Panc1 (cell line): ENCODE measurements around the gene ZFHX3. TPM values are rescaled to one million over a fixed set of nuclear protein-coding genes. Genes with fewer than 3 reads are reported as not detected.

Source experiments
- ATAC-seq: fragments of 200-7000 bp; cut with Tn5 transposase; 2 replicates; pipeline ENCODE4 v1.9.1; 2020; ENCODE audit warnings: mild to moderate bottlenecking, moderate library complexity
- BruUV-seq: library from RNA; stranded (reverse); fragments of 400-500 nt; replicated peaks from 2 replicates; lab custom pipeline; 2021; lab: Mats Ljungman, UMichigan
- CTCF ChIA-PET: fragments of 300-600 bp; sonication (Branson Sonifier 250); formaldehyde crosslinking; loops from one replicate; lab custom pipeline; 2022; ENCODE audit warnings: antibody characterized with exemption; lab: Charles Lee
- POLR2A ChIA-PET: fragments of 300-600 bp; sonication (Branson Sonifier 250); formaldehyde crosslinking; loops from one replicate; lab custom pipeline; 2022; ENCODE audit warnings: antibody characterized with exemption; lab: Charles Lee
- DNase-seq: peaks from one replicate; pipeline ENCODE4 v3.0.0-alpha.2; 2010; ENCODE audit warnings: low read depth, low spot score
- H3K27ac ChIP-seq: 2 replicates; pipeline ENCODE4 v1.5.1; 2011; ENCODE audit warnings: mild to moderate bottlenecking, low read length, inconsistent platforms
- H3K27me3 ChIP-seq: fragments of 200-500 bp; sonication (Bioruptor generic); 2 replicates; pipeline ENCODE4 v1.6.0; 2014; ENCODE audit warnings: low read length, inconsistent platforms; ENCODE audit not compliant: control insufficient read depth, insufficient read depth
- H3K36me3 ChIP-seq: fragments of 200-500 bp; sonication (Bioruptor generic); 2 replicates; pipeline ENCODE4 v1.5.1; 2014; ENCODE audit warnings: inconsistent platforms, mild to moderate bottlenecking, low read length, moderate library complexity; ENCODE audit not compliant: control insufficient read depth, insufficient read depth
- H3K4me1 ChIP-seq: 2 replicates; pipeline ENCODE4 v1.5.1; 2011; ENCODE audit warnings: inconsistent platforms, mild to moderate bottlenecking, low read length, moderate library complexity; ENCODE audit not compliant: control insufficient read depth, insufficient read depth
- H3K4me3 ChIP-seq, 2 experiments: 2 replicates each; pipeline ENCODE4 v1.5.1; 2011 to 2012; ENCODE audit warnings: low read depth in 2 of 2, low read length in 2 of 2, mild to moderate bottlenecking in 2 of 2, inconsistent platforms in 1 of 2, moderate library complexity in 1 of 2
- H3K9me3 ChIP-seq: fragments of 200-500 bp; sonication (Bioruptor generic); 2 replicates; pipeline ENCODE4 v1.5.1; 2014; ENCODE audit warnings: low read depth, mild to moderate bottlenecking, inconsistent platforms, low read length, moderate library complexity; ENCODE audit not compliant: control insufficient read depth, insufficient read depth
- POLR2AphosphoS5 ChIP-seq: IDR thresholded peaks from 2 replicates; pipeline ENCODE4 v1.6.1; 2012; ENCODE audit warnings: mild to moderate bottlenecking, low read depth, low read length, moderate library complexity
- SIN3A ChIP-seq: IDR thresholded peaks from 2 replicates; pipeline ENCODE4 v1.6.1; 2012; ENCODE audit warnings: low read depth, mild to moderate bottlenecking, low read length, moderate library complexity, borderline replicate concordance; ENCODE audit not compliant: insufficient read depth
- TCF7L2 ChIP-seq: IDR thresholded peaks from 2 replicates; pipeline ENCODE4 v1.6.1; 2011; ENCODE audit warnings: mild to moderate bottlenecking, low read depth, low read length, inconsistent platforms
- in situ Hi-C: cut with HindIII; loops from 2 replicates; pipeline ENCODE4 v1.10.0; 2016; ENCODE audit warnings: low sequenced_read_pairs, low pct_unique_long_range_greater_than_20kb
- intact Hi-C: fragments of 100-400 bp; cut with micrococcal nuclease; formaldehyde crosslinking; loops from one replicate; pipeline ENCODE4 v1.10.0; 2022; ENCODE audit not compliant: unreplicated experiment
- total RNA-seq: library from RNA; stranded (reverse); gene quantifications from one replicate; pipeline ENCODE4 v1.2.1, GENCODE V29; 2021; ENCODE audit not compliant: unreplicated experiment
- TF ChIP-seq, protein P1 (sequence below), 2 experiments: IDR thresholded peaks; 2 replicates each; pipeline ENCODE4 v1.6.1; 2011 to 2012; ENCODE audit warnings: low read depth in 2 of 2, control low read depth in 1 of 2, low read length in 1 of 2, mild to moderate bottlenecking in 1 of 2, moderate library complexity in 1 of 2; ENCODE audit not compliant: insufficient read depth in 1 of 2
- TF ChIP-seq, protein P2 (sequence below): fragments of 450-650 bp; IDR thresholded peaks from 2 replicates; pipeline ENCODE4 v1.5.1; 2017; ENCODE audit warnings: mild to moderate bottlenecking

The ZFHX3 gene
- total RNA-seq, 1 experiment from 2014 or later = 7.1 TPM

DNA sequence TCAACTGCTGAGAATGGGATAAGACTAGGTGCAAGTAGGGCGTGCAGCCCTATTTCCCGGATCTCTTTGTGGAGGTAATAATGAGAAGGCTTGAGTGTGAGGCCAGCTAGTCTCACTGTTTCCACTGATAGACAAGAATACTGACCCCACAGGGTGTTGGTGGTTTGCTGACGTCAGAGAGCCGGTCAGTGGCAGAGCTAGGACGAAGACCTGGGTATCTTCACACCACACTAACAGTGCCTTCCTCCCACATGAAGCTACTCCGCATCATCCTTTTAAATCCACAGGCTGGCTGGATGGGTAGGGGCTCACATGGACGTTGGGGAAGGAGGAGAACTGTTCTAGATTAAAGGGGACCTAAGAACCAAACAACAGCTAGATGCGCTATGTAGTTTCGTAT lies 68.0 kb downstream of the ZFHX3 start:
- ATAC-seq = no peak
- H3K36me3 ChIP-seq = no peaks in the 10 kb centered on the region
- no peaks in the 10 kb centered on the region for H3K27me3 ChIP-seq
- intact Hi-C loops (no loop called here), in situ Hi-C loops (no loop called here)
- DNase-seq = no peak
- H3K4me1 ChIP-seq = no peaks in the 10 kb centered on the region
- POLR2A ChIA-PET = no interaction called here
- CTCF ChIA-PET = no interaction called here
- TF ChIP-seq SIN3A = no peak
- TF ChIP-seq, protein P1, sequence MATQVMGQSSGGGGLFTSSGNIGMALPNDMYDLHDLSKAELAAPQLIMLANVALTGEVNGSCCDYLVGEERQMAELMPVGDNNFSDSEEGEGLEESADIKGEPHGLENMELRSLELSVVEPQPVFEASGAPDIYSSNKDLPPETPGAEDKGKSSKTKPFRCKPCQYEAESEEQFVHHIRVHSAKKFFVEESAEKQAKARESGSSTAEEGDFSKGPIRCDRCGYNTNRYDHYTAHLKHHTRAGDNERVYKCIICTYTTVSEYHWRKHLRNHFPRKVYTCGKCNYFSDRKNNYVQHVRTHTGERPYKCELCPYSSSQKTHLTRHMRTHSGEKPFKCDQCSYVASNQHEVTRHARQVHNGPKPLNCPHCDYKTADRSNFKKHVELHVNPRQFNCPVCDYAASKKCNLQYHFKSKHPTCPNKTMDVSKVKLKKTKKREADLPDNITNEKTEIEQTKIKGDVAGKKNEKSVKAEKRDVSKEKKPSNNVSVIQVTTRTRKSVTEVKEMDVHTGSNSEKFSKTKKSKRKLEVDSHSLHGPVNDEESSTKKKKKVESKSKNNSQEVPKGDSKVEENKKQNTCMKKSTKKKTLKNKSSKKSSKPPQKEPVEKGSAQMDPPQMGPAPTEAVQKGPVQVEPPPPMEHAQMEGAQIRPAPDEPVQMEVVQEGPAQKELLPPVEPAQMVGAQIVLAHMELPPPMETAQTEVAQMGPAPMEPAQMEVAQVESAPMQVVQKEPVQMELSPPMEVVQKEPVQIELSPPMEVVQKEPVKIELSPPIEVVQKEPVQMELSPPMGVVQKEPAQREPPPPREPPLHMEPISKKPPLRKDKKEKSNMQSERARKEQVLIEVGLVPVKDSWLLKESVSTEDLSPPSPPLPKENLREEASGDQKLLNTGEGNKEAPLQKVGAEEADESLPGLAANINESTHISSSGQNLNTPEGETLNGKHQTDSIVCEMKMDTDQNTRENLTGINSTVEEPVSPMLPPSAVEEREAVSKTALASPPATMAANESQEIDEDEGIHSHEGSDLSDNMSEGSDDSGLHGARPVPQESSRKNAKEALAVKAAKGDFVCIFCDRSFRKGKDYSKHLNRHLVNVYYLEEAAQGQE (IDR thresholded peaks at IDR 0.05; ENCODE audit: insufficient read depth in 1 of 2, low read depth in 2 of 2, low read length in 1 of 2) = no peak
- no peak for TF ChIP-seq TCF7L2
- TF ChIP-seq, protein P2, sequence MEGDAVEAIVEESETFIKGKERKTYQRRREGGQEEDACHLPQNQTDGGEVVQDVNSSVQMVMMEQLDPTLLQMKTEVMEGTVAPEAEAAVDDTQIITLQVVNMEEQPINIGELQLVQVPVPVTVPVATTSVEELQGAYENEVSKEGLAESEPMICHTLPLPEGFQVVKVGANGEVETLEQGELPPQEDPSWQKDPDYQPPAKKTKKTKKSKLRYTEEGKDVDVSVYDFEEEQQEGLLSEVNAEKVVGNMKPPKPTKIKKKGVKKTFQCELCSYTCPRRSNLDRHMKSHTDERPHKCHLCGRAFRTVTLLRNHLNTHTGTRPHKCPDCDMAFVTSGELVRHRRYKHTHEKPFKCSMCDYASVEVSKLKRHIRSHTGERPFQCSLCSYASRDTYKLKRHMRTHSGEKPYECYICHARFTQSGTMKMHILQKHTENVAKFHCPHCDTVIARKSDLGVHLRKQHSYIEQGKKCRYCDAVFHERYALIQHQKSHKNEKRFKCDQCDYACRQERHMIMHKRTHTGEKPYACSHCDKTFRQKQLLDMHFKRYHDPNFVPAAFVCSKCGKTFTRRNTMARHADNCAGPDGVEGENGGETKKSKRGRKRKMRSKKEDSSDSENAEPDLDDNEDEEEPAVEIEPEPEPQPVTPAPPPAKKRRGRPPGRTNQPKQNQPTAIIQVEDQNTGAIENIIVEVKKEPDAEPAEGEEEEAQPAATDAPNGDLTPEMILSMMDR = no peak
- no peak for TF ChIP-seq POLR2AphosphoS5
- no TSS peak for BruUV-seq
- H3K27ac ChIP-seq = no peak overlapping the region
- H3K4me3 ChIP-seq = no peak overlapping the region
- H3K9me3 ChIP-seq = no peaks in the 10 kb centered on the region

DNA sequence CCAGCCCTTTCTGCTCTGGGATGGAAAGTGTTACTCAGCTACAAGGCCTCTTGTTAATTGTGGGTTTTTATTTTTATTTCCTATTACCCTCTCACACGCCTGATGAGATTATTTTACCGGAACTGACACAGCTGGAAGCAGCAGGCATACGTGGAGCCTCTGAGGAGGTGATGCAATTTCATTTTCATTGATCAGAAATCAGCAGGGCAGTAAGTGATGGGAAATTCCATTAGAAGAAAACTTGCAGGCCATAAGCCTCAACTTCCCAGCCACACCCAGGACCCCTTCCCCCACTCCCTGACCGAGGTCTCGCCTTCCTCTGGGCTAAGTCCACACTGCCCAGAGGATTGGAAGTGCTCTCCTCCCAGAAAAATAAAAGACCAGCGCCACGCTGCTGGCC lies 69.7 kb downstream of the ZFHX3 start:
- POLR2A ChIA-PET = no interaction called here
- in situ Hi-C loops = no loop called here
- Histone ChIP-seq H3K4me1 (no peaks in the 10 kb centered on the region), H3K36me3 (no peaks in the 10 kb centered on the region), H3K27me3 (no peaks in the 10 kb centered on the region), H3K27ac (no peak overlapping the region), H3K9me3 (no peaks in the 10 kb centered on the region), H3K4me3 (no peak overlapping the region)
- intact Hi-C loops = no loop called here
- no peak for TF ChIP-seq POLR2AphosphoS5
- DNase-seq = no peak
- no TSS peak for BruUV-seq
- CTCF ChIA-PET = no interaction called here
- ATAC-seq = no peak

DNA sequence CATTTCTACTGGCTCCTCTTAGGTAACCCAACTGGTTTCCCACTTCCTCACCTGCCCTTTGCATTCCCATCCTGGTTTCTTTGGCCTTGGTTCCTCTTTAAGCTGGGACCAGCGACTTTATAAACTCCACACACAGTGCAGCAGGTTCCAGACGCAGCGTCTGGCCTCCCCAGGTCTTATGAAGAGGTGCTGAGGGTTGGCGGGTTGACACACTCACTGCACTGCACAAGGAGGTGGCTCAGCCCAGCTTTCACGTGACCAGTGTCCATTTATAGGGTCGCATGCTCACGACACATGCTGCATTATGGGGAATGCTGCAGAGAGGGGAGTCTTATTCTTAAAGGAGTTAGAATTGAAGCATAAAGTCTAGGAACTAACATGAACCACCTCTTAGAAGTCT lies 70.8 kb downstream of the ZFHX3 start:
- Histone ChIP-seq H3K36me3 (no peaks in the 10 kb centered on the region), H3K4me3 (no peak overlapping the region), H3K27me3 (no peaks in the 10 kb centered on the region), H3K9me3 (no peaks in the 10 kb centered on the region), H3K4me1 (no peaks in the 10 kb centered on the region), H3K27ac (no peak overlapping the region)
- TF ChIP-seq POLR2AphosphoS5 = no peak
- no peak for TF ChIP-seq TCF7L2
- no peak for TF ChIP-seq SIN3A
- TF ChIP-seq, protein P1 (IDR thresholded peaks at IDR 0.05; ENCODE audit: insufficient read depth in 1 of 2, low read depth in 2 of 2, low read length in 1 of 2) = no peak
- TF ChIP-seq, protein P2 = no peak
- DNase-seq (no peak), ATAC-seq (no peak)
- ChIA-PET CTCF (no interaction called here), POLR2A (no interaction called here)
- no TSS peak for BruUV-seq
- intact Hi-C loops = no loop called here
- in situ Hi-C loops = no loop called here
